AG08395 (cell line): Measurements from ENCODE around the gene SUPV3L1.
A peak's percentile ranks its signal among the peaks of the same experiment; 100 is the strongest.

Experiments
- DNase-seq: peaks from one replicate; pipeline ENCODE4 v3.0.0; 2012; ENCODE audit warnings: mixed read lengths, low spot score

The SUPV3L1 gene

DNA sequence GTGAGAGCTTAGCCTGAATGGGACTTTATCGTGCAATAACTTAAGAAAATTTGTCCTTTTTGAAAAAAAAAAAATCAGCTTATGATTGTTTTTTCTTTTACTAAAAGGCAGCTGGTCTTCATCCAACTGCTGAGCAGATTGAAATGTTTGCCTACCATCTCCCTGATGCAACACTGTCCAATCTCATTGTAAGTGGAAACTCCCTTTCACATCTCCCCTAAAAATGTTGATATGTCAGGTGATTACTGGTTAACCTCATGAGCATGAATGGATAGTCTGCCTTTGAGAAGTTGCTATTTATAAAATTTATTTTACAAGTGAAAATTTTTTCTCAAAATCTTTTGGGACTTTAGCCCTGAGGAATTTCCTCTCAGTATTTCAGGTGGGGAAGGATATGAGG, 22.3 kb downstream of the SUPV3L1 start:
- DNase-seq, result no peak

DNA sequence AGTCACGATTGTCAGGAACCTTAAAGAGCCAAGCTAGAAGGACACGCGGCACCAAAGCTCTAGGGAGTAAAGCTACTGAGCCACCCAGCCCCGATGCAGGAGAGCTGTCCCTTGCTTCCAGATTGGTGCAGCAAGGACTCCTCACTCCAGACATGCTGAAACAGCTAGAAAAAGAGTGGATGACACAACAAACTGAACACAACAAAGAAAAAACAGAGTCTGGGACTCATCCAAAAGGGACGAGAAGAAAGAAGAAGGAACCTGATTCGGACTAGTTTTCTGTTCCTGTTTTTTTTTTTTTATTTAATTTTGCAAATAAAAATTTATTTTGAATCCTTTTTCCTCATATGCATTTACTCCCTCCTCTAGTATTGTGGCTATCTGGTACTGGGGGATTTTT, 28.7 kb downstream of the SUPV3L1 start:
- no peak for DNase-seq

GRCh38 chr10:69209787-69210484, 29.9 kb downstream of the SUPV3L1 start:
- no peak for DNase-seq

DNA sequence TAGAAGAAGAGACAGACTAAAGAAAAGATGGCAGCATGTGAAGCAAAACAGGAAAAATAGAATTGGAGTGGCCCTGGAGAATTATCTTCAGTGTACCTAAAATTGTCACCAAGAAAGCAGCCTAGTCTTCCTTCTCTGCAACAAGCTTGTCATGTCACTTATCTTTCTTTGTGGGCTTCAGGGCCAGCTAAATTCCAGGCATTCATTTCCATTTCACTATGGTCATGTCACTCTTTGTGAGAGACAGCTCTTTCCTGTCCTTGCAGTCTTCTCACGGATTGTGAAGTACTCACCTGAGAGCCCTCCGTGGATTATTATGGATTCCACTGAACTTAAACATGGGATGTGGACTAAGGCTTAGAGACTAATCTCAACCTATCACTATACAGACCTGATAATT, 31.1 kb downstream of the SUPV3L1 start:
- DNase-seq, result no peak

GRCh38 chr10:69211524-69211923, 31.5 kb downstream of the SUPV3L1 start:
- no peak for DNase-seq

DNA sequence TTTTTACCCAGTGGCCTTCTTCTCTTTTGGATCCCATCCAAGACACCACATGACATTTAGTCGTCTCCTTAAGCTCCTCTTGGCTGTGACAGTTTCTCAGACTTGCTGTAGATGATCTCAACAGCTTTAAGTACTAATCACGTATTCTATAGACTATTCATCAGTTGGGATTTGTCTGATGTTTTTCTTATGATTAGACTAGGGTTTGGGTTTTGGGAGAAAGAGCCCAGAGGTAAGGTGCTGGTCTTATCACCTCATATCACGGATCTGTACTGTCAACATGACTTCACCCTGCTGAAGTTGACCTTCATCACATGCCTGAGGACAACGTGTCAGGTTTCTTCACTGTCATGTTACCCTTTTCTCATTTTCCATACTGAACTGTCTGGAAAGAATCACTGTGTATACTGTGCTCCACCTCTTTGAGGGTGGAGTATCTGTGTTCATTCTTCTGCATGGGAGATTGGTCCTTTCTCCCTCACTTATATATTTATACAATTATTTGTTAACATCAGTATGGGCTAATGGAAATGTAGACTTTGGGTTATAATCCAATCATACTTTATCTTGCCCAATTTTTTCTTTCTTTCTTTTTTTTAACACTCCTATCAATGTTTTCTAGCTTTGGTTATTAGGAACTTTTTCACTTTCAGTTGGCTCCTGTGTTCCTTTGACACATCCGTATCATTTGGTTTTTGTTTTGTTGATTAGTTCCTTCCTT, 33.7 kb downstream of the SUPV3L1 start:
- no peak for DNase-seq

DNA sequence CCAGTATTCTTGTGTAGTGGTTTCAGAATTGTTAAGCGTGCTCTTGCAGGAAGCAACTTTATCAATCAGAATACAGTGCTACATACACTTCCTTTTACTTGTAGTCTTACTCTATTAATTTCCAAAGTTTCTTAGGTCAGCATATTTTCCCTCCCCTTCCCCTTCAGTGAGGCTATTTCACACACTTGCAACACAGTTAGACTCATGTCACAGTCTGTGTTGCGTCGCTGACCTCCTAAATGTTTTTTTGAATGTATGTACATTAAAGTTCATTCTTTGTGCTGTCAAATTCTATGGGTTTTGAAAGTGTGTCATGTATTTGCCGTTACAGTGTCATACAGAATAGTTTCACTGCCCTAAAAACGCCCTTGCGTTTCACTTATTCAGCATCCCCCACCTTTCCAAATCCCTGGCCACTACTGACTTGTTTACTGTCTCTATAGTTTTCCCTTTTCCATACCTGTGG, 34.7 kb downstream of the SUPV3L1 start:
- DNase-seq, result no peak

GRCh38 chr10:69215405-69216171, 35.6 kb downstream of the SUPV3L1 start:
- no peak for DNase-seq

- no peak for DNase-seq
Observed at GRCh38 chr10:69216577-69217118, 36.6 kb downstream of the SUPV3L1 start.

- peak; percentile 78 for DNase-seq
Observed at GRCh38 chr10:69217119-69217754, 37.2 kb downstream of the SUPV3L1 start.

GRCh38 chr10:69218831-69219230, 38.8 kb downstream of the SUPV3L1 start:
- no peak for DNase-seq

DNA sequence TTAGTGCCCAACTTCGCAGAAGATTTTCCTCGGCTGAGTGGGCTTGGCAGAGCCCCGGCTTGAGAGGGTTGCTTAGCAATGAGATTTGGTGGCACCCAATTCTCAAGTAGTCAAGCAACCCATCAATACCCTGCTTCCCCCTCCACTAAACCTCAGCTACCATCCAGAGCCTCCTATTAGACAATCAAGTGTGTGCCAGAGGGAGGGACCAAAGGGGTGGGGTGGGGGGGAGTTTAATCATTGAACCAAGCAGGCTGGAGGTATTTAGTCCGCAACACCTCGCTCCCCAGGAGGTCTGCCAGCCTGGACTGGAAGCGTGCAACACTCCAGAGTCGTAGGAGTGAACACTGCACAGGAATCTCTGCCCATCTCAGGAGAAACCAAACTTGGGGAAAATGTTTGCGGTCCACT, 40.0 kb downstream of the SUPV3L1 start, which contains the start of gene HKDC1:
HKDC1 (plus strand) TSS at position 292 of the 411 bp plus-strand sequence; CDS start at position 396, 104 bp downstream.
- DNase-seq, result no peak

GRCh38 chr10:69220507-69220906, 40.5 kb downstream of the SUPV3L1 start:
- DNase-seq, result no peak

GRCh38 chr10:69222157-69223027, 42.4 kb downstream of the SUPV3L1 start:
- peak; percentile 51 for DNase-seq

GRCh38 chr10:69223028-69223342, 43.0 kb downstream of the SUPV3L1 start:
- DNase-seq, result no peak

- peak; percentile 59 for DNase-seq
Observed at GRCh38 chr10:69224862-69225657, 45.0 kb downstream of the SUPV3L1 start.

- no peak for DNase-seq
Observed at GRCh38 chr10:69225681-69226080, 45.6 kb downstream of the SUPV3L1 start.

- DNase-seq, result no peak
Observed at GRCh38 chr10:69226919-69227450, 47.0 kb downstream of the SUPV3L1 start.

DNA sequence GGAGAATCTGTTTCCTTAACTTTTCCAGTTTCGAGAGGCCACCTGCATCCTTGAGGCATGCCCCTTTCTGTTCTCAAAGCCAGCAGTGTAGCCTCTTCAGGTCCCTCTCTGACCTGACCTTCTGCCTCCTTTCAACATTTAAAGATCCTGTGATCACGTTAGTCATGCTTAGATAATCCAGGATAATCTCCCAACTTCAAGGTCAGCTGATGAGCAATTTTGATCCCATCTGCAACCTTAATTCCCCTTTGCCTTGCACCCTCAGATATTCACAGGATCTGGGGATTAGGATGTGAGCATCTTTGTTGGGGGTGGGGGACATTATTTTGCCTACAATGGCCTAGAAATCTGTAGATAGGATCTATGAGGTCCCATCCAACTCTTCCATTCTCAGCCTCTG, 48.1 kb downstream of the SUPV3L1 start:
- DNase-seq, result no peak

DNA sequence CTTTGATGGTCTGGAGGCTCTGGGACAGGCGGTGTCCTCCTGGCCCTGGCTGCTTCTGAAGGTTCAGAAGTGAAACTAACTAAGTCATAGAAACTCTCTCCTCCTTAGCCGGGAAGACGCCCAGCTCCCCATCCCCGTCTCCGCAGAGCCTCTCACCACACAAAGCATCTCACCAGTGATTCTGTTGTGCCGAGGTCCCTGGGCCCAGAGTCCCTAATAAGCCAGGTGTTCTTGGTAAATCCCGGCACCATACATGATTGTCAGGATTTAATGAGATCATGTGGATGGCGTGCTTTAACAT, 49.5 kb downstream of the SUPV3L1 start:
- DNase-seq, result no peak
